A549 treated with AZD9567 at 1 μM for 4 hours (cell line): Measurements from ENCODE around the gene PIN4. TPM values are rescaled to one million over a fixed set of nuclear protein-coding genes. Genes with fewer than 3 reads are reported as not detected.

Experiments
- total RNA-seq: library from RNA; stranded (reverse); fragments of 200-300 nt; extraction: Qiagen RNA extraction; gene quantifications from 5 replicates; pipeline ENCODE4 v1.2.3, GENCODE V29; 2022; ENCODE audit not compliant: insufficient read depth

Gene PIN4
- total RNA-seq, result 35.4 to 40.0 TPM (median 36.9 TPM) in 5 replicates

GRCh38 chrX:72181178-72182125 lies at the start of gene PIN4:
PIN4 (plus strand) TSS chrX:72181757; CDS start chrX:72181786, 29 bp downstream.

GRCh38 chrX:72238721-72239475 lies 57.3 kb downstream of the PIN4 start, which contains the start of gene ERCC6L:
ERCC6L (minus strand) TSS chrX:72239027; CDS start chrX:72238911, 116 bp downstream.

Other genes with a start within 250 kb of the PIN4 start
- 2.7 to 6.6 TPM (median 2.8 TPM) in 5 replicates for gene RTL5, start 49.8 kb upstream of the PIN4 start, total RNA-seq
- 9.3 to 12.9 TPM (median 11.7 TPM) in 5 replicates for gene ERCC6L, start 57.3 kb downstream of the PIN4 start, total RNA-seq
- 1,543 to 1,599 TPM (median 1,555 TPM) in 5 replicates for gene RPS4X, start 95.5 kb downstream of the PIN4 start, total RNA-seq
- 1.3 to 1.7 TPM (median 1.6 TPM) in 4 of 5 replicates, not detected in the other for gene CITED1, start 124.2 kb downstream of the PIN4 start, total RNA-seq